Measurements from ENCODE around the gene HOXD9. TPM values are rescaled to one million over a fixed set of nuclear protein-coding genes. Genes with fewer than 3 reads are reported as not detected.

HOXD9 gene
- total RNA-seq, 1 donor from 2014 or later, result 23.8 TPM

DNA sequence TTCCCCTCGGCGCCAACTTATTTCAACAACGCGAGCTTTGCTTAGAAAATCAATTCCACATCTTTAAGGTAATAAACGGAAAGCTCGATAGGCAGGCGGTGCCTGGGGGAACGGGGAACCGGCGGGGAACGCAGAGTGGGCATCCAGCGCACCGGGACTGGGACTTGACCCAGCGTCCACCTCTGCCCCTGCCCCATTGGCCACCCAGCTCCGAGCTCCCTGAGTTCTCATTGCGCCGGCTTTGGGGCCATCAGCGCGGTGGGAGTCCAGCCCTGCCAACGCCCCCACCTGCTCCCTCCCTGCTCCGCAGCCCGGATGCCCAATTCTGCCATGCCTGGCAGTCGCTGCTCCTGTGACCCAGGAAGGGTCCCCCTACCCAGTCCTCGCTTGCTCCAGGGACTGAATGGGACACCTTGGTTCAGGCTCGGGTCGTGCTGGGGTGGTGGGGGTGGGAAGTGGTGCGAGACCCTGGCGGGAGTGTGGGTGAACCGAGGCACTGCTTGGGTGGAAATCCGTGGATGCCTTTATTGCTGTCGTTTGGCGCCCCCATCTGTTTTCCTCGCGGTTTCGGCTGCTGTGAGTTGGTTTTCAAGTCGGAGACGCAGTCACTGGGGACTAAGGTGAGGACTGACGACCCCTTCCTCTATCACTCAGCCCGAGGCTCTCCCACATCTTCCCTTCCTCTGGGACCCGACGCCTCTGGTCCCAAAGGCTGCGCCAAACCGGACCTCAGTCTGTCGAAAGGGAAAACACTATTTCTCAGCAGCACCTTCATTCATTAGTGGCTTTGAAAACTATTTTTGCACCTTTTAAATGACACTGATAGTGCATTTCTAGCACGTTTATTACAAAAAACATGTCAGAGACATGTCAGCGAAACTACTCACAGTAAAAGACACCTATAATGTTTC lies 36.4 kb upstream of the HOXD9 start:
- peak; percentile 54 to 60 for DNase-seq (ENCODE audit: low read depth in 2 of 2)

DNA sequence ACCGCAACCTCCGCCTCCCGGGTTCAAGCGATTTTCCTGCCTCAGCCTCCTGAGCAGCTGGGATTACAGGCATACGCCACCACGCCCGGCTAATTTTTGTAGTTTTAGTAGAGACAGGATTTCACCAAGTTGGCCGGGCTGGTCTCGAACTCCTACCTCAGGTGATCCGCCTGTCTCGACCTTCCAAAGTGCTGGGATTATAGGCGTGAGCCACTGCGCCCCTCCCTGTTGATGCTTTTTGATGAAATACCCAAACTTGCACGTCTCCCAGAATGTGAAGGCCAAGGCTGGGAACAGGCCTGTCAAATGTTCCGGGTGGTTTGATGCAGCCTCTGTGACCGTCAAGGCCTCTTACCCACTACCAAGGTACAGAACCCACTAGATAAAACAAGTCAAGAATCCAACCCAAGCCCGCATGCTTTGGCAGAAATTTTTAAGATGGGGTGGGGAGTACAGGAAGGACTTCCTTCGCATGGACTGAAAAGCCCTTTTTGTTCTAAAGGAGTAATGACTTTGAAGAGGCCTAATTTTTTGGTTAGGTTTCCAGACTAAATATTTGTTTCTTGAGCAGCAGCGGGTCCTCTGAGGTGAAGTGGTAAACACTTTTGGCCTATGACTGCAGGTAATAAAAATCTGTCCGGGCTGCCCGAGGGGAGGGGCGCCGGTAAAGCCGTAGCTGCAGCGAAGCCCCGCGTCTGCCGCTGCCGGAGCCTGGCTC lies 35.0 kb upstream of the HOXD9 start:
- DNase-seq (ENCODE audit: low read depth in 2 of 2), result no peak

DNA sequence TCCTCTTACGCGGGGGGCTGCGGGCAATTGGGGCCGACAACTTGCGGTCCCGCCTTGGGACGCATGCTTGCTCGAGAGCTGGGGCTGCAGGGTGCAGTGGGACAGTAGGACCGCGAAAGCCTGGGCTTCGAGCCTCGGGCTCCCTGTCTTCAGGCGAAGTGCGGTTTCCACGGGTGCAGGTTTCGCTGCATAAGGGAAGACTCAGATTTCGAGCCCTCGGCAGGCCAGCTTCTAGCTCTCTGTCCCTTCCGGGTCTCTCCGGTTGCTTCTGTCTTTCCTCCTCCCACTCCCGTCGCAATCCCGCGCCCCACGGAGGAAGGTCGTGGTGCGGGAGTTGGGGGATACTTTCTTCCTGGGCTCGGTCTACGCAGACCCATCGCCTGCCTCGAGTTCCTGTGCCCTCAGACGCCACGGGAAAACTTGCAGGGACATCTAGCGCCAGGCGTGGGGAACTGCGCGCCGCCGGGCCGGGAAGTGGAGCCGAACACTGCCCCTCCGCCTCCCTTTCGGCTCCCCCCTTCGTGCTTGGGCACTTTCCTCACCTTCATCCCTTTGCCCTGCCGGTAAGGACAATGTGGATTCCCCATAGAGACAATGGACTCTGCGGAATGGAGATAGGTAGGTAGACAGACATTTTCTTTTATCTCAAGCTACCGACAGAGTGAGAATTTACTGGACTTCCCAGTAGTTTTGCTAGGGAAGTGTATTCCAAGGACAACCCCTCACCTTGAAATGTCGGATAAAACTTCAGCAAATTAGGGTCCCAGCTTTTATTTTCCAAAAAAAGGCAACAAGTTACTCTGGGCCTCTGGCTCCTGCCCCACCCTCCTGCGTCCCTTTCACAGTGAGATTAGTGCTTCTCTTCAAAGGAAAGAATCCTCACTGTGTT lies 34.2 kb upstream of the HOXD9 start:
- DNase-seq (ENCODE audit: low read depth in 2 of 2), result peak; percentile 54 to 64

- no peak for DNase-seq (ENCODE audit: low read depth in 2 of 2)
Observed at GRCh38 chr2:176088937-176089842, 33.3 kb upstream of the HOXD9 start.

DNA sequence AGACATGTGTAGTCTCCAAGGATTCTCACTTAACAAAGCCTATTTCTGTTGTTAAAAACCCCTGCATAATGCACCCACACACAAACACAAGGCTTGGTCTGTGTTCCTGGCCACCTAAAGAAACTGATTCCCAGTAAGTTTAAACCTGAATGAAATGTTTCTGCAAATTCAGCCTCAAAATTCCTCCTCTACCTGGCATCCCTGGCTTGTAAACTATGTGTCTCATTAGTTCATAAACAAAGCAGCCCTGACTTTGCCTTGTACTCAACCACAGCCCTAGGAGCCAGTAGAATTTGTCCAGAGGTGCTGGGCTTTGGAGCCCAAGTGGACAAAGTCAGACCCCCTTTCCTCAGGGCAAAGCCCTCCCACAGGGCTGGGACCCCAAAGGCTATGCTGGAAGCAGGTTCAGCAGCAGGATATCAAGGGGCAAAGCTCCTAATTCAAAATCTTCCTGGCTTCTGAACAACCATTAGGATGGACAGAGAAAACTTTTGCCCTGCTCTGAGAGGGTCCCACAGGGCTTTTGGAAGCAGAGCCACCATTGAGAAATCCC lies 32.6 kb upstream of the HOXD9 start:
- no peak for DNase-seq (ENCODE audit: low read depth in 2 of 2)

DNA sequence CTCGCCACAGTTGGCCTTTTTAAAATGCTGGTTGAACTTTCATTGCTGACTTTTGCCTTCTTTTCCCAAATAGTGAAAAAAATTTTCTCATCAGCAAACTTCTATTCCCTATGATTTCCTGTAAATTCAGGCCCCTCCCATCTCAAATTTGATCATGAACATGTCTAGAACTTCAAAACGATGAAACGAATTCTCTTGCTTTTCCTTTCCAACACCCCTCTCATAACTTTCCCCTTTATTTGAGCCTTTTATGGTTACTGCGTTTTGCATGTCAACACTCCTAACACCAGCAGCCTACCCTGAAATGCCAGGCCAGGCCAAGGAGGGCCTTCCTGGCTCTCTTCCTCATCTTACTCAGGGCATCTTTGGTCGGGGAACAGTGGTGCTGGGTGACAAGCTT lies 31.7 kb upstream of the HOXD9 start:
- no peak for DNase-seq (ENCODE audit: low read depth in 2 of 2)

DNA sequence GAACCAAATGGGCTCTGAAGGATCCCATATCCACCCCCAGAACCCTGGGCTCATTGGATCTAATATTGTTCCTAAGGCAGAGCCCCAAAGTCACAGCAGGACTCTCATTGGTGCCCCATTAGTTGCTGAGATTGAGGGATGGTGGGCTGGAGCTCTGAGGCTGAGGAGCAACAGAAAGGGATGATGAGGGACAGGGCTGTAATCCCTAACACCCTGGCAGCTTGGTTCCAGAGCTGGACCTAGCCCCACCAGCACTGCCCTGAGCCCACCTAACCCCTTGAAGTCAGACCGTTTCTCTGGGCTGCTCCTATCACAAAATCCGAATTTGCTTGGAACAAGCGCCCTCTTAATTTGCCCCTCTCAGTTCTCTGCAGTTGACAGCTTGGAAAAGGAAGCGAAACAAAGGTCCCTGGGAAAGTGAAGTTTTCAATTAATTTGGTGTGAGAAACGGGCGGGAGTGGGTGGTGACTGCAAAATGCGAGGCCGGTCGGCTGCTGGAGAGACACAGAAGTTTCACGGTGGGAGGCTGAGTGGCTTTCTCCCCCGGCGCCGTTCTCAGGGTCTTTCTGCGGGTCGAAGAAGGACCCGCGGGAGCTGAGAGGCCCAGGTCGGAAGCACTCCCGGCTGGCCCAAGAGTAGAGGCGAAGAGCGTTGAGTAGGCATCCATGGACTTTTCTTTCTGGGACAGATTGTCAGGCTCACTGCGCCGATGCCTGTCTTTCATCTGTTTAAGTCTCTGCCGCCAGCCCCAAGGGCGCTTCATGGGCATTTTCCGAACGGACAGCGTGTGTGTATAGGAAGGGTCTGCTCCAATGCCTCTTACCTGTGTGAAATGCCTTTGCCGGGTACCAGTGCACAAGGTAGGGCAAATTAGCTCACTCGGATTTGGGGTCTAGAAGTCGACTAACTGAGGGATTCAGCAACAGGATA lies 30.9 kb upstream of the HOXD9 start:
- no peak for DNase-seq (ENCODE audit: low read depth in 2 of 2)

DNA sequence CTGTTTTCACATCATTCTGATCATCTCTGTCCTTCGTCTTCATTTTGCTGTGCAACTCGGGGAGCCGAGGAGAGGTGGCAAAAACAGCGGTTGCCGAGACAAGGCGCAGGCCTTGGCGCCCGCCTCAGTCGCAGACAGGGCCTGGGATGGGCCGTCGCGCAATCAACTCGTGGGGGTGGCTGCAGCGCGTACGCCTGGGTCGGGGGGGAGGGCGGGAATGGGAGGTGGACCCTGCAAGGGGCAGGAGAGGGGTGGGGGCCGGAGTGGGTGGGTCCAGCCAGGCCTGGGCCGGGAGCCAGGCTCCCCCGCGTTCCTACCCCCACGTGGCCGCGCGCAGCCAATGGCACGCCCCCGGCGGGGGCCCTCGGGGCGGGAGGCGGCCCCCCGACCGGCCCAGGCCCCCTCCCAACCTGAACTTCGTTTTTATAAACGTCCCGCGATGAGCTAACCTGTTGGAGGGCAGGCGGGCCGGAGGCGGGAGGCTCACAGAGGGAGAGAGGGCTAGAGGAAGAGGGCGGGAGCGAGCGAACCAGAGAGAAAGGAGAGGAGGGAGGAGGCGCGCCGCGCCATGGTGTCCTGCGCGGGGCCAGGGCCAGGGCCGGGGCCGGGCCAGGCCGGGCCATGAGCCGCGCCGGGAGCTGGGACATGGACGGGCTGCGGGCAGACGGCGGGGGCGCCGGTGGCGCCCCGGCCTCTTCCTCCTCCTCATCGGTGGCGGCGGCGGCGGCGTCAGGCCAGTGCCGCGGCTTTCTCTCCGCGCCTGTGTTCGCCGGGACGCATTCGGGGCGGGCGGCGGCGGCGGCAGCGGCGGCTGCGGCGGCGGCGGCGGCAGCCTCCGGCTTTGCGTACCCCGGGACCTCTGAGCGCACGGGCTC lies 30.0 kb upstream of the HOXD9 start, which contains the start of gene HOXD13:
TSS of gene HOXD13 (plus strand) at position 452 of the 875 bp plus-strand sequence. CDS start at position 622, 170 bp downstream.
- no peak for DNase-seq (ENCODE audit: low read depth in 2 of 2)

DNA sequence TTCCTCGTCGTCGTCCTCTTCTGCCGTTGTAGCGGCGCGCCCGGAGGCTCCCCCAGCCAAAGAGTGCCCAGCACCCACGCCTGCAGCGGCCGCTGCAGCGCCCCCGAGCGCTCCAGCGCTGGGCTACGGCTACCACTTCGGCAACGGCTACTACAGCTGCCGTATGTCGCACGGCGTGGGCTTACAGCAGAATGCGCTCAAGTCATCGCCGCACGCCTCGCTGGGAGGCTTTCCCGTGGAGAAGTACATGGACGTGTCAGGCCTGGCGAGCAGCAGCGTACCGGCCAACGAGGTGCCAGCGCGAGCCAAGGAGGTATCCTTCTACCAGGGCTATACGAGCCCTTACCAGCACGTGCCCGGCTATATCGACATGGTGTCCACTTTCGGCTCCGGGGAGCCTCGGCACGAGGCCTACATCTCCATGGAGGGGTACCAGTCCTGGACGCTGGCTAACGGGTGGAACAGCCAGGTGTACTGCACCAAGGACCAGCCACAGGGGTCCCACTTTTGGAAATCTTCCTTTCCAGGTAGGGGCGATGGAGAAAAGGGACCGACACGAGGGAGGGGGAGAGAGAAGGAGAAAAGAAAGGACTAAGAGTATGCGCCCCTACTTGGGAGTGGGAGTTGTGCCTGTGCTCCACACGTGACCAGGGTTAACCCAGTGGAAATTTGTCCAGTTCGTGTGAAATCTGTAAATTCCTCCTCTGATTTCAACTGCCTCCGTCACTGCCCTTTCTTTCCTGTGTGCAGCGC lies 29.2 kb upstream of the HOXD9 start:
- DNase-seq (ENCODE audit: low read depth in 2 of 2), result peak in 1 of 2 donors; percentile 53

- no peak for DNase-seq (ENCODE audit: low read depth in 2 of 2)
Observed at GRCh38 chr2:176093898-176094249, 28.6 kb upstream of the HOXD9 start.

DNA sequence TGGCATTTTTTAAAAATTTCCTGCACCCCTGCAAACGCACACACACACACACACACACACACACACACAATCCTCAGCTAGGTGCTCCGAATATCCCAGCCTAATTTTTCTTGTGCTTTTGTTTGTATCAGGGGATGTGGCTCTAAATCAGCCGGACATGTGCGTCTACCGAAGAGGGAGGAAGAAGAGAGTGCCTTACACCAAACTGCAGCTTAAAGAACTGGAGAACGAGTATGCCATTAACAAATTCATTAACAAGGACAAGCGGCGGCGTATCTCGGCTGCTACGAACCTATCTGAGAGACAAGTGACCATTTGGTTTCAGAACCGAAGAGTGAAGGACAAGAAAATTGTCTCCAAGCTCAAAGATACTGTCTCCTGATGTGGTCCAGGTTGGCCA lies 28.2 kb upstream of the HOXD9 start:
- no peak for DNase-seq (ENCODE audit: low read depth in 2 of 2)

DNA sequence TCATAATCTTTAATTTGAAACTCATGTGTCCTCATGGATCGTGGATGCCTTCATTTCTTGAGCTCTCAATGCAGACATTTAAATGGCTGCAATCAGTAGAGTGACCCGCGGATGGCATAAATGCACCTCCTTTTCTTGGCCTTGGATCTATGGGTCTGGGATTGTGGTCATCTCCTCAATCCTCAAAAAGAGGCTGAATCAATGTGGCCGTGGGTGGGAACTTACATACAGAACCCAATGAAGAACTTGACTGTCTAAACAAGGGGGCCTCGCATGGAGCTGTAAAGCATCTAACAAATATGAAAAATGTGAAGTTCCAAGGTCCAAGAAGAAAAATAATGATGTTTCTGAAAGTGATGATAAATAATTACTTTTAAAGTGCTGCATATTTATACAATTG lies 27.1 kb upstream of the HOXD9 start:
- no peak for DNase-seq (ENCODE audit: low read depth in 2 of 2)

DNA sequence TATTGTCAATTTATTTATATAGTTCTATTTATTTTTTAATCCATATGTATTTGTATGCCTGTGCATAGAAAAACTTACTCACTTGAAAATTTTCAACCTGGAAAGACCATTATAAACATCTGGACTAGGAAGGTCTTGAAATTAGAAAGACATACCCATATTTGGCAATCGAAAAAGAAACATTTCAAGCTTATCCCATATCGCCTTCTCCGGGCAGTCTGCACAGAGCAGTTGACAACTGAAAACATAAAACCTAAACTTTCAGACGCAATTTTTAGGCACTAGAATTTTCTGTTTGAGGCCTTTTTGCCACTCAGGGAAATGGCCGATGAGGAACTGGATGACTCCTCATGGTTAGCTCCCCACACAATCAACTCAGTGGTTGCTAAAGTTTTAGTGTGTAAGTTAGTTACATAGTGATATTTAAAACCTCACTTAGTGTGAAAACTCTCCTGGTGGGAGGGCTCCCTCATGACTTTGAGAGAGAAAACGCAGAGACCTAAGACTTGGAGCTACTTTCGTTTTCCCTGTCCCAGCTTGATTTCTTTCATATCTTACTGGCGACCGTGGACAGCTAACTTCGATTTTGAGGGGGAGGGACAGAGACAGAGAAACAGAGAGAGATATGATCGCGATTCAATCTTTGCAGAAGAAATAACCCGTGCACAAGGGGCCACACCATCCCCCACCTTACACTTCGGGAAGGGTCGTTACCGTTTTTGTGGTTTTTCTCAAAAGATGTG lies 26.1 kb upstream of the HOXD9 start:
- peak in 1 of 2 donors; percentile 45 for DNase-seq (ENCODE audit: low read depth in 2 of 2)

- peak; percentile 73 to 82 for DNase-seq (ENCODE audit: low read depth in 2 of 2)
Observed at GRCh38 chr2:176096986-176097819, 25.3 kb upstream of the HOXD9 start.

- DNase-seq (ENCODE audit: low read depth in 2 of 2), result no peak
Observed at GRCh38 chr2:176097820-176098365, 24.6 kb upstream of the HOXD9 start.
